Mesodermal cell (in vitro differentiated cells): ENCODE data around the gene DNAAF1.

Experiments
- H3K27ac ChIP-seq: 2 replicates; pipeline ENCODE4 v1.7.0; 2013; ENCODE audit warnings: mild to moderate bottlenecking, low read depth, low read length, moderate library complexity; ENCODE audit not compliant: severe bottlenecking
- H3K36me3 ChIP-seq: 2 replicates; pipeline ENCODE4 v1.7.1; 2013; ENCODE audit warnings: mild to moderate bottlenecking, low read length, moderate library complexity; ENCODE audit not compliant: control insufficient read depth, insufficient read depth
- H3K4me1 ChIP-seq: one replicate; pipeline ENCODE4 v1.7.1; 2013; ENCODE audit warnings: mild to moderate bottlenecking, low read length; ENCODE audit not compliant: insufficient read depth, control insufficient read depth, poor library complexity, severe bottlenecking
- H3K4me3 ChIP-seq: 2 replicates; pipeline ENCODE4 v1.7.0; 2013; ENCODE audit warnings: low read length, control low read depth, mild to moderate bottlenecking; ENCODE audit not compliant: insufficient read depth, poor library complexity, severe bottlenecking; ENCODE audit errors: extremely low read depth
- H3K9me3 ChIP-seq: 2 replicates; pipeline ENCODE4 v1.7.1; 2013; ENCODE audit warnings: mild to moderate bottlenecking, low read length, moderate library complexity; ENCODE audit not compliant: control insufficient read depth
- WGBS, 2 experiments: methylation state at CpG; one replicate each; pipeline ENCODE4 v1.1.5; 2013; ENCODE audit warnings: missing lambda C conversion rate in 2 of 2; ENCODE audit not compliant: insufficient coverage in 2 of 2; 5-methylcytosine and 5-hydroxymethylcytosine counted together

The DNAAF1 gene

DNA sequence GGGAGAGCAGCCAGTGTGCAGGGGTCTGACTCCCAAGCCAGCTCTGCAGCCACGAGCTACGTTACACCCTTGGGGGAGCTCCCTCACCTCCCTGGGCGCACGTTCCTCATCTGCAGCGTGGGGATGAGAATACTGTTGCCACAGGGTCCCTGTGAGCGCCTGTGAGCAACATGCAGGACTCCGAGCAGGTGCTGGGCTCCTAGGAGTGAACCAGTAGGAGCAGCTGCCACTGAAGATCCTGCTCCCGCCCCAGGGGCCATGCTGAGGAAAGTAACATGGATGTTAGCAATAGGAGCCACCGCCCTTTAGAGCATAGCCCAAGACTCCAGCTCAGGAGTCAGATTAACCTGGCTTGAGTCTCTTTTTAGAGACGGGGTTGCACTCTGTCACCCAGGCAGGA lies 15.9 kb downstream of the DNAAF1 start:
- WGBS, 2 experiments: 85 to 93% methylated on average over 10 of the region's 10 CpGs
- no peak overlapping the region for H3K4me3 ChIP-seq
- no peaks in the 10 kb centered on the region for H3K9me3 ChIP-seq
- no peaks in the 10 kb centered on the region for H3K36me3 ChIP-seq
- no peak overlapping the region for H3K27ac ChIP-seq
- no peaks in the 10 kb centered on the region for H3K4me1 ChIP-seq

GRCh38 chr16:84161801-84162200 lies 16.7 kb downstream of the DNAAF1 start:
- no peaks in the 10 kb centered on the region for H3K9me3 ChIP-seq
- H3K4me3 ChIP-seq: no peak overlapping the region
- H3K27ac ChIP-seq: no peak overlapping the region
- no peaks in the 10 kb centered on the region for H3K4me1 ChIP-seq
- 82 to 90% methylated on average over 2 to 3 of the region's 3 CpGs for WGBS, 2 experiments
- no peaks in the 10 kb centered on the region for H3K36me3 ChIP-seq

DNA sequence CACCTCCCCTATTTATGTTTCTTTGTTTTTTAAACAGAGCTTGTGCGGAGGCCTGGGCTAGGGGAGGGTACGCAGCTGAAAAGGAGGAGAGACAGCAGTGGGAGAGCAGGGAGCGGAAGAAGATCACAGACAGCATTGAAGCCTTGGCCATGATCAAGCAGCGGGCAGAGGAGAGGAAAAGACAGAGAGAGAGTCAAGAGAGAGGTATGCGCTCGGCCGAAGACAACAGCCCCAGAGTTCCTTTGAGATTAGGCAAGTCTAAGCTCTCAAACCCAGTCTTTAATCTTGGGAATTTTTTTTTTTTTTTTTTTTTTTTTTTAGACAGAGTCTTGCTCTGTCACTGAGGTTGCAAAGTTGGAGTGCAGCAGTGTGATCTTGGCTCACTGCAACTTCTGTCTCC lies 20.6 kb downstream of the DNAAF1 start:
- H3K27ac ChIP-seq: no peak overlapping the region
- WGBS, 2 experiments: 90% methylated on average over 7 of the region's 7 CpGs
- H3K4me3 ChIP-seq: no peak overlapping the region
- H3K36me3 ChIP-seq: no peaks in the 10 kb centered on the region
- no peaks in the 10 kb centered on the region for H3K4me1 ChIP-seq
- no peaks in the 10 kb centered on the region for H3K9me3 ChIP-seq

DNA sequence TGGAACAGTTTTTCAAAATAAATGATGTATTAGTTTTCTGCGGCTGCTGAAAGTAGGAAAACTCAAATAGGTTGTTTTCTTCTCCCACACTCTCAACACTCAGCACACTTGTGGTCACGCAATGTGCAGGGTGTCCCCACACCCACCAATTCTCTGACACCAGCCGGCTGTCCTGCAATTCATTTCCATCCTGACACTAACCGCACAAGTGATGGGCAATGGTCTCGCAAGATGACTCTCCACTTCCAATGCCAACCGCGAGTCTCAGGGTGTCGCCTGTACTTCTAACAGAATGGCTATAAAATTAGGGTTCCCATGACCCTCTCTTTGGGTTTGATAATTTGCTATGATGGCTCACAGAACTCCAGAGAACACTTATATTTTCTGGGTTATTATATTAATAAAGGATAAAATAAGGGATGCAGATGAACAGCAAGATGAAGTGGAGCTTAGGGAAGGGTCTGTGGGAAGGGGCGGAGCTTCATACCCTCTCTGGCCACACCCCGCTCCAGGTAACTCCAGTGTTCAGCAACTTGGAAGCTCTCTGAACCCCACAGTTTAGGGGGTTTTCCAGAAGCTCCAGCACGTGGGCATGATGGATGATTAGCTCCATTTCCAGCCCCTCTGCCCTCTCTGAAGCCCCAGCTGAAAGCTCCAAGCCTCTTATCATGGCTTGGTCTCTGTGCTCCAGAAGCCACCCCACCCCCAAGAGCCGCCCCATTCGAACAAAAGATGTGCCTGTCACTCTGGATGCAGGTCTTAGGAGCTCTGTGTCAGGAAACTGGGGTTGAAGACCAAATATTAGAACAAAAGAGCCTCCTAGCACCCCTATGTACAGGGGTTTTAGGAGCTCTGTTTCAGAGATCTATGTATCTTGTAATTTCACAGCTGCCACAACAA lies 21.9 kb downstream of the DNAAF1 start:
- 84 to 92% methylated on average over 8 to 10 of the region's 13 CpGs for WGBS, 2 experiments
- H3K36me3 ChIP-seq: no peaks in the 10 kb centered on the region
- H3K27ac ChIP-seq: no peak overlapping the region
- H3K9me3 ChIP-seq: no peaks in the 10 kb centered on the region
- no peak overlapping the region for H3K4me3 ChIP-seq
- H3K4me1 ChIP-seq: no peaks in the 10 kb centered on the region

- no peaks in the 10 kb centered on the region for H3K9me3 ChIP-seq
- H3K4me1 ChIP-seq: no peaks in the 10 kb centered on the region
- H3K4me3 ChIP-seq: no peak overlapping the region
- H3K36me3 ChIP-seq: no peaks in the 10 kb centered on the region
- H3K27ac ChIP-seq: no peak overlapping the region
- whole genome bisulfite sequencing, 2 experiments: 88% methylated on average over 5 to 9 of the region's 11 CpGs
Measured at GRCh38 chr16:84169765-84170310, 24.7 kb downstream of the DNAAF1 start.

DNA sequence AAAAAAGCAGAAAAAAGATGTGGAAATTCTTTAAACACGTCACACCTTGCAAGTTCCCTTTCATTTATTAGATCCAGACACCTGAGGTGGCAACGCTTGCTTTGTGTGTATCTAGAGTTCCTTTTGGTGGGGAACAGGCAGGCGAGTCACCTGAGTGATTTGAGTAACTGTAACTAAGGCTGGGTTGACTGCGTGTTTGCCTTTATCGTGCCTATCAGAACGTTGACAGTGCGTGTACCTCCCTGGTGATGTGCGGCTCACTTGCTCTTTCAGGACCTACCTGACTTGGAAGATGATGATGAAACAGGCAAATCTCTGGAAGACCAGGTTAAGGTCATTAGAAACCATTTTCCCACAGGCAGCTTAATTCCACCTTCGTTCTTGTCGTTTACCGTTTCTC lies 29.3 kb downstream of the DNAAF1 start:
- Histone ChIP-seq H3K9me3 (no peaks in the 10 kb centered on the region), H3K27ac (no peak overlapping the region), H3K4me3 (no peak overlapping the region), H3K36me3 (peaks cover 3% of the 10 kb centered on the region), H3K4me1 (peaks cover 26% of the 10 kb centered on the region)
- WGBS, 2 experiments: 88 to 96% methylated on average over 8 to 10 of the region's 11 CpGs

DNA sequence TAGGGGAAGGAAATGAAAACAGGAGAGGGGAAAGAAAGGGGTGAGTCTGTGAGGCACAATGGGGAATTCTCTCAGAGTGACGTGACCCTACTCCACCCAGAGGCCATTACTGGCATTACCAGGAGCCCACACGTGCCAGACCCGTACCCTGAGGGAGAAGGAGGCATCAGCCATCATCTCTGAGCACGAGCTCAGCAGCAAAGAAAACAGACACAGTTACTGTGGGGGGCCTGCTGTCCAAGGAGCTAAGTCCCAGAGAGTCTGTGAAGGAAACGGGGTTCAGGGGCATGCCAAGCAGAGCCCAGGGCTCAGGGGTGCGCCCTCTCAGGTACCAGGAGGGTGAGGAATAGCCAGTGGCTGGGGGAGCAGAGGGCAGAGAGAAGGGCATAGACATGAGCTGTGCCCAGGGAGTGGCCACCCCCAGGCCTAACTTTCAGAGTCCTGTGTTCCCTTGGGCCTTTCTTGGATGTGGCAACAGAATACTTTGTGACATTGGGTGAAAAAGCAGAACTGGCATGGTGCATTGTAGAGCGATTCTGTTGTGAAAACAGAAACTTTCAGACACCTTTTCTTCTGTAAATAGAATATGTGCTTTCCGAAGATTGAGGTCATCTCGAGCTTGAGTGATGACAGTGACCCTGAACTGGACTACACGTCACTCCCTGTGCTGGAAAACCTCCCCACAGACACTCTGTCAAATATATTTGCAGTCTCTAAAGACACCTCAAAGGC lies 30.4 kb downstream of the DNAAF1 start:
- no peak overlapping the region for H3K27ac ChIP-seq

GRCh38 chr16:84176192-84177053 lies 31.3 kb downstream of the DNAAF1 start:
- peak overlapping the region; percentile 84 for H3K27ac ChIP-seq
- 89 to 92% methylated on average over 14 of the region's 18 CpGs for WGBS, 2 experiments
- no peaks in the 10 kb centered on the region for H3K9me3 ChIP-seq
- H3K4me1 ChIP-seq: peaks cover 28% of the 10 kb centered on the region
- peaks cover 23% of the 10 kb centered on the region for H3K36me3 ChIP-seq
- no peak overlapping the region for H3K4me3 ChIP-seq

More for the DNA sequence above, 30.4 kb downstream of the DNAAF1 start:
- Histone ChIP-seq H3K36me3 (peaks cover 14% of the 10 kb centered on the region), H3K4me3 (no peak overlapping the region), H3K4me1 (peaks cover 28% of the 10 kb centered on the region), H3K9me3 (no peaks in the 10 kb centered on the region)
- 74 to 90% methylated on average over 5 to 9 of the region's 10 CpGs for WGBS, 2 experiments

DNA sequence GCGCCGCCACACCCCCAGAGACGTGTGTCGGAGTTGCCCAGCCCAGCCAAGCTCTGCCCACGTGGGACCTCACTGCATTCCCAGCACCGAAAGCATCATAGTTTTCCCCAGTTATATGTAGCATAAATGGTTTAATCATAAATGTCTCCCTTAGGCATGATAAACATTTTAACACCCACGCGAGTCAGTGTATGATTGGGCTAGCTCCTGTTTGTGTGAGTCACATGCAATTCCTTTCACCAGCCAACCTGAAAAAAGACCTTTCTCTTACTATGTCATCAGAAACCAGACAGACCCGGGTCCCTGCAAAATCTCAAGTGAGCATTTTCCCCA lies 32.6 kb downstream of the DNAAF1 start:
- H3K36me3 ChIP-seq: peaks cover 34% of the 10 kb centered on the region
- no peaks in the 10 kb centered on the region for H3K9me3 ChIP-seq
- 85 to 93% methylated on average over 2 to 3 of the region's 9 CpGs for WGBS, 2 experiments
- peaks cover 28% of the 10 kb centered on the region for H3K4me1 ChIP-seq
- peak overlapping the region; percentile 84 for H3K27ac ChIP-seq
- H3K4me3 ChIP-seq: no peak overlapping the region

GRCh38 chr16:84178146-84178765 lies 33.1 kb downstream of the DNAAF1 start:
- peaks cover 39% of the 10 kb centered on the region for H3K36me3 ChIP-seq
- H3K4me1 ChIP-seq: peaks cover 28% of the 10 kb centered on the region
- peak overlapping the region; percentile 84 for H3K27ac ChIP-seq
- H3K9me3 ChIP-seq: no peaks in the 10 kb centered on the region
- 95 to 96% methylated on average over 13 to 15 of the region's 15 CpGs for WGBS, 2 experiments
- no peak overlapping the region for H3K4me3 ChIP-seq
